ENCODE data around the gene SND1. TPM values are rescaled to one million over a fixed set of nuclear protein-coding genes. Genes with fewer than 3 reads are reported as not detected.
A peak's percentile ranks its signal among the peaks of the same experiment; 100 is the strongest.

SND1 gene
- total and polyA plus RNA-seq, 2 of the 4 experiments (the other 2 are of a cell fraction) = 154 to 294 TPM

GRCh38 chr7:127938588-127938987 lies 286.6 kb downstream of the SND1 start:
- Histone ChIP-seq H3K4me2 (ENCODE audit: low read depth, low read length) (no peak overlapping the region), H4K20me1 (ENCODE audit: insufficient read depth, low read length) (peaks cover 26% of the 10 kb centered on the region), H3K4me1 (ENCODE audit: control insufficient read depth, insufficient read depth, low read length) (peaks cover 5% of the 10 kb centered on the region; the same call in 1 of the 2 replicates), H3K36me3 (ENCODE audit: control insufficient read depth, insufficient read depth, low read length) (peaks cover 5% of the 10 kb centered on the region), H3K4me3 (ENCODE audit: insufficient read depth, low read depth, low read length) (no peak overlapping the region), H4K8ac (ENCODE audit: low read depth in 2 of 2, low read length in 2 of 2) (no peak overlapping the region), H3K14ac (replicated peaks; ENCODE audit: low read depth, low read length) (peak overlapping the region; percentile 35; the same call in 1 of the 2 replicates), H3K79me1 (ENCODE audit: low read depth in 1 of 2, low read length in 2 of 2) (peaks cover 32 to 75% of the 10 kb centered on the region in 2 experiments), H4K91ac (ENCODE audit: insufficient read depth, low read depth, low read length) (no peak overlapping the region), H3K9me1 (ENCODE audit: insufficient read depth, low read length) (peaks cover 33% of the 10 kb centered on the region), H3K27ac (ENCODE audit: insufficient read depth, low read length) (no peak overlapping the region), H3K9me3 (ENCODE audit: control insufficient read depth, insufficient read depth, low read length) (no peaks in the 10 kb centered on the region), H2AFZ (replicated peaks; ENCODE audit: low read length, poor library complexity) (no peak overlapping the region), H3K4ac (ENCODE audit: low read depth, low read length) (no peak overlapping the region), H4K5ac (ENCODE audit: low read depth, low read length) (no peak overlapping the region), H2AK5ac (ENCODE audit: low read depth, low read length) (no peak overlapping the region), H3K27me3 (ENCODE audit: control insufficient read depth, insufficient read depth, low read length) (no peaks in the 10 kb centered on the region), H2AK9ac (replicated peaks; ENCODE audit: low read depth, low read length, poor library complexity) (no peak overlapping the region), H3K23ac (ENCODE audit: low read depth, low read length) (no peak overlapping the region), H2BK120ac (ENCODE audit: low read depth, low read length) (no peak overlapping the region), H3K9ac (ENCODE audit: low read depth, low read length) (no peak overlapping the region), H3K56ac (ENCODE audit: extremely low read depth, insufficient read depth, low read length) (no peak overlapping the region), H2BK15ac (ENCODE audit: low read depth, low read length) (no peak overlapping the region), H2BK20ac (ENCODE audit: low read depth, low read length) (peak overlapping the region; percentile 50), H3K18ac (ENCODE audit: low read depth, low read length) (no peak overlapping the region), H2BK5ac (ENCODE audit: low read depth, low read length, poor library complexity, severe bottlenecking) (no peak overlapping the region)
- no CpG with 5 or more reads among the region's 2 CpGs for WGBS, 2 experiments (ENCODE audit: extremely low coverage in 2 of 2, insufficient read length in 1 of 2)
- in situ Hi-C loops (cut with MboI; ENCODE audit: low sequenced_read_pairs) (no loop called here), intact Hi-C loops (cut with micrococcal nuclease) (no loop called here), dilution Hi-C loops (cut with HindIII; ENCODE audit: low sequenced_read_pairs, unreplicated experiment) (no loop called here)
- BruUV-seq (replicated peaks) = no TSS peak
- peak; percentile 96 for ATAC-seq (ENCODE audit: low read depth)
- DNase-seq = peak; percentile 88
- no peak for TF ChIP-seq RFX5 (IDR thresholded peaks at IDR 0.05; ENCODE audit: low read depth, low read length)
- TF ChIP-seq FOS (IDR thresholded peaks at IDR 0.05; ENCODE audit: low read depth, low read length) = peak; percentile 50; the same call in 1 of the 2 replicates
- TF ChIP-seq NFE2L2 (IDR thresholded peaks at IDR 0.05; ENCODE audit: low read depth, low read length) = no peak
- peak; percentile 52 for TF ChIP-seq RAD21 (IDR thresholded peaks at IDR 0.05; ENCODE audit: low read length)
- TF ChIP-seq USF2 (IDR thresholded peaks at IDR 0.05; ENCODE audit: low read depth, low read length) = peak; percentile 79
- TF ChIP-seq RCOR1 (IDR thresholded peaks at IDR 0.05; ENCODE audit: insufficient replicate concordance, low read length) = no peak
- TF ChIP-seq CTCF (conservative IDR thresholded peaks at IDR 0.05; ENCODE audit: low read depth, low read length) = peak; percentile 32
- peak; percentile 64 for TF ChIP-seq BHLHE40 (IDR thresholded peaks at IDR 0.05; ENCODE audit: low read depth, low read length)
- no peak for TF ChIP-seq ELK1 (IDR thresholded peaks at IDR 0.05; ENCODE audit: borderline replicate concordance, low read depth, low read length)
- no peak for TF ChIP-seq MAZ (IDR thresholded peaks at IDR 0.05; ENCODE audit: borderline replicate concordance, low read depth, low read length)
- no peak for TF ChIP-seq CHD1 (IDR thresholded peaks at IDR 0.05; ENCODE audit: low read depth, low read length)
- 0 out of 2 replicates have a peak, but pooled peaks have one; percentile 19 for TF ChIP-seq SMC3 (IDR thresholded peaks at IDR 0.05; ENCODE audit: low read depth, low read length)
- ChIA-PET POLR2A (ENCODE audit: unreplicated experiment) (interaction anchor here (0.6 kb wide), 1 partner anchor 72 kb away, joined by 3 read pairs; no protein-coding TSS in a partner anchor), CTCF (interaction anchor here (1.0 kb wide), 1 partner anchor 13 kb away, joined by 3 read pairs; no protein-coding TSS in a partner anchor)
